ENCODE results near the gene BNIP5. TPM values are rescaled to one million over a fixed set of nuclear protein-coding genes. Genes with fewer than 3 reads are reported as not detected.
"Not testable (repeated sequence)": the region's sequence is repeated elsewhere in the genome, so short reads cannot be mapped to it uniquely, and the experiment has no call there.

BNIP5 gene
- total RNA-seq, 1 experiment from 2014 or later = not detected

GRCh38 chr6:36371211-36371610 is 34.5 kb upstream of the BNIP5 start:
- no peaks in the 10 kb centered on the region for H3K36me3 ChIP-seq
- H3K9me3 ChIP-seq = no peaks in the 10 kb centered on the region
- H3K4me3 ChIP-seq = no peak overlapping the region
- DNase-seq = no peak
- H3K27me3 ChIP-seq = no peaks in the 10 kb centered on the region

- no peak overlapping the region for H3K4me3 ChIP-seq
- no peaks in the 10 kb centered on the region for H3K27me3 ChIP-seq
- H3K36me3 ChIP-seq = no peaks in the 10 kb centered on the region
- no peaks in the 10 kb centered on the region for H3K9me3 ChIP-seq
- no peak for DNase-seq
Observed at GRCh38 chr6:36370638-36371037, 34.0 kb upstream of the BNIP5 start.

- H3K9me3 ChIP-seq = no peaks in the 10 kb centered on the region
Observed at GRCh38 chr6:36368921-36369865, 32.5 kb upstream of the BNIP5 start.

GRCh38 chr6:36368421-36368820 is 31.7 kb upstream of the BNIP5 start:
- no peaks in the 10 kb centered on the region for H3K9me3 ChIP-seq
- no peak overlapping the region for H3K4me3 ChIP-seq
- no peaks in the 10 kb centered on the region for H3K36me3 ChIP-seq
- no peaks in the 10 kb centered on the region for H3K27me3 ChIP-seq
- DNase-seq = no peak

More at GRCh38 chr6:36368921-36369865, 32.5 kb upstream of the BNIP5 start:
- Histone ChIP-seq H3K36me3 (no peaks in the 10 kb centered on the region), H3K4me3 (no peak overlapping the region), H3K27me3 (no peaks in the 10 kb centered on the region)
- DNase-seq = no peak

DNA sequence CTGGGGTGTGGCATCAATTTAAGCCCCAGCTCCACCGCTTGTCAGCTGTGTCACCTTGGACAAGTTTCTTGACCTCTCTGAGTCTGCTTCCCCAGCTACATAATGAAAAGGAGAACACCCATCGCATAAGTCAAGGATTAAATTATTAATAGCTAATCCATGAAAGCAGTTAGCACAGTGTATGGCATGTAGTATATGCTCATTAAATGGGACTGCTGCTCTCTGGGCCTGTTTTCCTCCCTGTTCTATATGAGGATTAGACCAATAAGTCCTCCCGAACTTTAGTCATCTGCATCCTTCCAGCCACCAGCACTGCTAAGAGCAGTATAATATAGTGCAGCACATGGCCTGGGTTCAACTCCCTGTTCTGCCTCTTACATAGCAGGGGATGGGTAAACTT is 31.1 kb upstream of the BNIP5 start:
- no peak for DNase-seq
- Histone ChIP-seq H3K36me3 (no peaks in the 10 kb centered on the region), H3K4me3 (no peak overlapping the region), H3K9me3 (no peaks in the 10 kb centered on the region), H3K27me3 (no peaks in the 10 kb centered on the region)

- no peaks in the 10 kb centered on the region for H3K36me3 ChIP-seq
- no peaks in the 10 kb centered on the region for H3K27me3 ChIP-seq
- no peak overlapping the region for H3K4me3 ChIP-seq
- no peaks in the 10 kb centered on the region for H3K9me3 ChIP-seq
- DNase-seq = peak; percentile 27
Observed at GRCh38 chr6:36364669-36365479, 28.2 kb upstream of the BNIP5 start.

- H3K4me3 ChIP-seq, DNase-seq, H3K27me3 ChIP-seq, H3K9me3 ChIP-seq, H3K36me3 ChIP-seq: not testable (repeated sequence)
Observed at GRCh38 chr6:36364061-36364635, 27.5 kb upstream of the BNIP5 start.

DNA sequence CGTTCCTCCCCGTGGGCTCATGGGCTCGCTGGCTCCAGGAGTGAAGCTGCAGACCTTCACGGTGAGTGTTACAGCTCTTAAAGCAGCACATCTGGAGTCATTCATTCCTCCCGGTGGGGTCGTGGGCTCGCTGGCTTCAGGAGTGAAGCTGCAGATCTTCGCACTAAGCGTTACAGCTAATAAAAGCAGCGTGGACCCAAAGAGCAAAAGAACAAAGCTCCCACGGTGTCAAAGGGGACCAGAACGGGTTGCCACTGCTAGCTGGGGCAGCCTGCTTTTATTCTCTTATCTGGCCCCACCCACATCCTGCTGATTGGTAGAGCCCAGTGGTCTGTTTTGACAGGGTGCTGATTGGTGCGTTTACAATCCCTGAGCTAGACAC is 26.7 kb upstream of the BNIP5 start:
- H3K4me3 ChIP-seq, DNase-seq, H3K27me3 ChIP-seq, H3K36me3 ChIP-seq, H3K9me3 ChIP-seq: not testable (repeated sequence)

DNA sequence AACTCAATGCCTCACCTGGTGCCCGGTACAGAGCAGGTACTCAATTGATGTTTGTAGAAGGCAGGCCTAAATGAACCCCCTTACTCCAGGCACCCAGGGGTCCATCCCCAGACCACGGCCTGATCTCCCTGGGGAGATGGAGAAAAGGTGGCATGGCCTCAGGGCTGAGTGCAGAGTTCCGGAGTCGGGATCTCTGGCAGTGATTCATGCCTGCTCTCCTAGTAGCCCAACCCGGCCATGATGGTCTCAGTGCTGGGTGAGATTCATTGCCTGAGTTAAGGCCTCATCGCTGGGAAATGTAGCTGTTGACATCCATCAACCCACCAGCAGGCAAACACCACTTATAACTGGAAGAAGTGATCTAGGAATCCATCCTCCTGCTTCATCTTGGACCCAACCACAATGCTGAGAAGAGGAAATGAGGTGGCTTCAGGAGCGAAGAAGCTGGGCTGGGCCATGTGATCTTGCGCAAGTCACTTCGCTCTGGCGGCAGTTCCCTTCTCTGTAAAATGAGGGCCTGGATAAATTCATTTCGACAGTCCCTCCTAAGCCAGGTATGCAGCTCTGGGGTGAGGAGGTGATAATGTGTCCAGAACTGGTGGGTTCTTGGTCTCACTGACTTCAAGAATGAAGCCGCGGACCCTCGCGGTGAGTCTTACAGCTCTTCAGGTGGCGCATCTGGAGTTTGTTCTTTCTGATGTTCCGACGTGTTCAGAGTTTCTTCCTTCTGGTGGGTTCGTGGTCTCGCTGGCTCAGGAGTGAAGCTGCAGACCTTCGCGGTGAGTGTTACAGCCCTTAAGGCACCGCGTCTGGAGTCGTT is 26.1 kb upstream of the BNIP5 start:
- Histone ChIP-seq H3K27me3 (no peaks in the 10 kb centered on the region), H3K9me3 (no peaks in the 10 kb centered on the region), H3K4me3 (no peak overlapping the region), H3K36me3 (no peaks in the 10 kb centered on the region)
- DNase-seq = no peak

- Histone ChIP-seq H3K4me3 (no peak overlapping the region), H3K27me3 (no peaks in the 10 kb centered on the region), H3K36me3 (no peaks in the 10 kb centered on the region), H3K9me3 (no peaks in the 10 kb centered on the region)
- DNase-seq = no peak
Observed at GRCh38 chr6:36361071-36361470, 24.4 kb upstream of the BNIP5 start.

DNA sequence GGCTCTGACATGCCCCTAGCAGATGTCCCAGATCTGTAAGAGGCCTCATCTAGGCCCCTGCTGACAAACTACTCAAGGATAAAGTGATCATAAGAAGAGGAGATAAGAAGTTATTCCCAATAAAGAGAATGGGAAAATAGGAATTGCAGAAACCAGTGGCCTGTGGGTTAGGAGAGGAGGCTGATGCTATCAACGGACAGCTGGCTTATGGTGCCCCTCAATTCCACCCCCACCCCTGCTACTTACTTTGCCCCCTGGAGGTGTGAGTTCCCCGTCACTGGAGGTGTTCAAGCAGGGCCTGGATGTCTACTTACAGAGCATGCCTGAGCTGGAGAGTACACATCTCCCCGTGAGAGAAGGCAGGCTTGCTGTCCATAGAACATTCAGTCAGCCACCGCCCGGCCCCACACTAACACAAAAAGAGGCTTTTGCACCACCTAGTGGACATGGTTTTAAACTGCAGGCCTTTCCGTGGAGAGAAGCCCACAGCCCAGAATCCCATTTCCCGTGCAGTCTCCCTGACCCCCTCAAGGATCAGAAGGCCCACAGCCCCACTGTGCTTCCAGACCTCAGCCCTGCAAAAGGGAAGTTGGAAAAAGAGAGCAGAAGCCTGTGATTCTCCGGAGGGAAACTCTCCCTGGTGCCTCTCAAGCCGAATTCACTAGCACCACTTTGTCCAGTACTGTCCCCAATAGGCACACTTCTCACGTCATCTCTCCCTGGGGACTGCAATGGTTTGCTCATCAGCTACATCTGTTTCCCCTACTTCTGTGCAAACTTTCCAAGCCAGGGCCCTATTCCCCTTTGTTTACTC is 23.8 kb upstream of the BNIP5 start:
- no peaks in the 10 kb centered on the region for H3K36me3 ChIP-seq
- H3K9me3 ChIP-seq = no peaks in the 10 kb centered on the region
- no peaks in the 10 kb centered on the region for H3K27me3 ChIP-seq
- peak; percentile 55 for DNase-seq
- H3K4me3 ChIP-seq = no peak overlapping the region

GRCh38 chr6:36358226-36358915 is 21.7 kb upstream of the BNIP5 start:
- no peak overlapping the region for H3K4me3 ChIP-seq
- no peaks in the 10 kb centered on the region for H3K9me3 ChIP-seq
- H3K27me3 ChIP-seq = no peaks in the 10 kb centered on the region
- no peaks in the 10 kb centered on the region for H3K36me3 ChIP-seq
- no peak for DNase-seq

DNA sequence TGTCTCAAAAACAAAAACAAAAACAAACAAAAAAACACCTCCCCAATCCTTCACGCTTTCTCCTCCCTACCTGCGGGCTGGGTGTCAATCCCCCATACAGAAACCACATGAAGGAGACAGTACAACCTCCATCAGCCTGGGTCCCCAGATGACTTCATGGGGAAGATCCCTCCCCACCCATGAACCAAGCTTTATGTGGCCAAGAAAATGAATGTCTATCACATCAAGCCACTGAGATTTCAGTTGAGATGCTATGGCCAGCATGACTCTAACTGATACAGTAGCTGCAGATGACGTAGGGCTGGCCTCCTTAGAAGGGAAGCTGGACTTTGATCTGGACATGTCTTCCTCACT is 21.2 kb upstream of the BNIP5 start:
- Histone ChIP-seq H3K4me3 (no peak overlapping the region), H3K27me3 (no peaks in the 10 kb centered on the region), H3K9me3 (no peaks in the 10 kb centered on the region), H3K36me3 (no peaks in the 10 kb centered on the region)
- no peak for DNase-seq

- no peaks in the 10 kb centered on the region for H3K36me3 ChIP-seq
- no peak overlapping the region for H3K4me3 ChIP-seq
- no peaks in the 10 kb centered on the region for H3K9me3 ChIP-seq
- no peaks in the 10 kb centered on the region for H3K27me3 ChIP-seq
- DNase-seq = no peak
Observed at GRCh38 chr6:36355819-36356218, 19.1 kb upstream of the BNIP5 start.

DNA sequence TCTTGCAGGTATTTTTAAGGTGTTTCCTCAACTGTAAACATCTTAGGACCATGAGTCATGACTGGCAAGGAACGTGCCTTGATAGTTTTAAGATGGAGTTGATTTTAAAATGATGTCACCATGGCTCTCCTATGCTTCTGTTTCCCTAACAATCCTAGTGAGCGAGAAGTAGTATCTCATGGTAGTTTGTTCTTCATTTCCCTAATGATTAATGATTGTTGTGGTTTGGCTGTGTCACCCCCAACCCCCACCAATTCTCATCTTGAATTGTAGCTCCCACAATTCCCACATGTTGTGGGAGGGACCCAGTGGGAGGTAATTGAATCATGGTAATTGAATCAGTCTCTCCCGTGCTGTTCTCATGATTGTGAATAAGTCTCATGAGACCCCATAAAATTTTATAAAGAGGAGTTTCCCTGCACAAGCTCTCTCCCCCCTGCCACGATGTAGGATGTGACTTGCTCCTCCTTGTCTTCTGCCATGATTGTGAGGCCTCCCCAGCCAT is 16.8 kb upstream of the BNIP5 start:
- Histone ChIP-seq H3K4me3 (no peak overlapping the region), H3K27me3 (no peaks in the 10 kb centered on the region), H3K9me3 (no peaks in the 10 kb centered on the region), H3K36me3 (no peaks in the 10 kb centered on the region)
- no peak for DNase-seq

Measured in MG63 (cell line).